Measurements from ENCODE around the gene LYL1.

GRCh38 chr19:13083627-13084026 lies 19.0 kb downstream of the LYL1 start:
- TF ChIP-seq CTCF (IDR thresholded peaks at IDR 0.05; ENCODE audit: insufficient read depth, low read length): no peak
- no peak for TF ChIP-seq SPI1 (IDR thresholded peaks at IDR 0.05; ENCODE audit: borderline replicate concordance, low read depth)

All from HL-60 (cell line).